MCF 10A (cell line): Measurements from ENCODE around the gene PRSS33. TPM values are rescaled to one million over a fixed set of nuclear protein-coding genes. Genes with fewer than 3 reads are reported as not detected.

Experiments used
- BruUV-seq: library from RNA; stranded (reverse); fragments of 400-500 nt; replicated peaks from 2 replicates; lab custom pipeline; 2021; lab: Mats Ljungman, UMichigan
- CTCF ChIA-PET: fragments of 300-600 bp; sonication (Branson Sonifier 250); formaldehyde crosslinking; extraction: SDS; loops from one replicate; lab custom pipeline; 2021; ENCODE audit warnings: antibody characterized with exemption, inconsistent platforms; lab: Yijun Ruan, JAX
- POLR2A ChIA-PET: fragments of 300-600, 350-650 bp; sonication (Branson Sonifier 250); formaldehyde crosslinking; extraction: SDS; loops from one replicate; lab custom pipeline; 2020; ENCODE audit warnings: antibody characterized with exemption, inconsistent platforms; lab: Yijun Ruan, JAX
- DNase-seq: peaks from one replicate; pipeline ENCODE4 v3.0.0-alpha.2; 2018; ENCODE audit not compliant: unreplicated experiment
- H3K27ac Mint-ChIP-seq: one replicate; pipeline ENCODE4 v1.8.0; 2022; ENCODE audit warnings: mild to moderate bottlenecking, low read depth, mixed read lengths; ENCODE audit not compliant: unreplicated experiment
- H3K27me3 Mint-ChIP-seq: one replicate; pipeline ENCODE4 v1.8.0; 2022; ENCODE audit warnings: mixed read lengths; ENCODE audit not compliant: insufficient read depth, unreplicated experiment
- H3K36me3 Mint-ChIP-seq: one replicate; pipeline ENCODE4 v1.8.0; 2022; ENCODE audit warnings: mild to moderate bottlenecking, moderate library complexity, mixed read lengths; ENCODE audit not compliant: insufficient read depth, unreplicated experiment
- H3K4me1 Mint-ChIP-seq: one replicate; pipeline ENCODE4 v1.8.0; 2022; ENCODE audit warnings: mixed read lengths; ENCODE audit not compliant: insufficient read depth, unreplicated experiment
- H3K4me3 Mint-ChIP-seq: one replicate; pipeline ENCODE4 v1.8.0; 2022; ENCODE audit warnings: mild to moderate bottlenecking, moderate library complexity, mixed read lengths; ENCODE audit not compliant: unreplicated experiment
- H3K9me3 Mint-ChIP-seq: one replicate; pipeline ENCODE4 v1.8.0; 2022; ENCODE audit warnings: mixed read lengths; ENCODE audit not compliant: unreplicated experiment
- intact Hi-C: fragments of 100-400 bp; cut with micrococcal nuclease; formaldehyde crosslinking; loops from 2 replicates; pipeline ENCODE4 v1.14.1; 2022
- total RNA-seq: library from RNA; stranded (reverse); gene quantifications from 2 replicates; pipeline ENCODE4 v1.2.3, GENCODE V29; 2022
- TF ChIP-seq, protein P1 (sequence below): fragments of 200-600 bp; IDR thresholded peaks from one replicate; pipeline ENCODE4 v1.8.0; 2022; ENCODE audit warnings: antibody characterized with exemption, mild to moderate bottlenecking; ENCODE audit not compliant: unreplicated experiment

Gene PRSS33
- total RNA-seq, 1 experiment from 2014 or later, result not detected

DNA sequence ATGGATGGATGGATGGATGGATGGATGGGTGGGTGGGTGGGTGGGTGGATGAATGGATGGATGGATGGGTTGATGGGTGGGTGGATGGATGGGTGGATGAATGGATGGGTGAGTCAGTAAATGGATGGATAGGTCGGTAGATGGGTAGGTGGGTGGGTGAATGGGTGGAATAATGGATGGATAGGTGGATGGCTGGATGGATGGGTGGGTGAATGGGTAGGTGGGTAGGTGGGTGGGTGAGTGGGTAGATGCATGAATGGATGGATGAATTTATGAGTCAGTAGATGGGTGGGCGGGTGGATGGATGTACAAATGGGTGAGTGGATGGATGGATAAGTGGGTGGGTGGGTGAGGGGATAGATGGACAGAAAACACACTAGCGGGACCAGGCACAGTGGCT is 47.6 kb upstream of the PRSS33 start:
- Mint-ChIP-seq H3K27ac (peak overlapping the region; percentile 82), H3K36me3 (no peaks in the 10 kb centered on the region), H3K4me1 (peaks cover 31% of the 10 kb centered on the region), H3K4me3 (no peak overlapping the region), H3K9me3 (no peaks in the 10 kb centered on the region), H3K27me3 (no peaks in the 10 kb centered on the region)
- ChIA-PET CTCF (no interaction called here), POLR2A (no interaction called here)
- TF ChIP-seq, protein P1, sequence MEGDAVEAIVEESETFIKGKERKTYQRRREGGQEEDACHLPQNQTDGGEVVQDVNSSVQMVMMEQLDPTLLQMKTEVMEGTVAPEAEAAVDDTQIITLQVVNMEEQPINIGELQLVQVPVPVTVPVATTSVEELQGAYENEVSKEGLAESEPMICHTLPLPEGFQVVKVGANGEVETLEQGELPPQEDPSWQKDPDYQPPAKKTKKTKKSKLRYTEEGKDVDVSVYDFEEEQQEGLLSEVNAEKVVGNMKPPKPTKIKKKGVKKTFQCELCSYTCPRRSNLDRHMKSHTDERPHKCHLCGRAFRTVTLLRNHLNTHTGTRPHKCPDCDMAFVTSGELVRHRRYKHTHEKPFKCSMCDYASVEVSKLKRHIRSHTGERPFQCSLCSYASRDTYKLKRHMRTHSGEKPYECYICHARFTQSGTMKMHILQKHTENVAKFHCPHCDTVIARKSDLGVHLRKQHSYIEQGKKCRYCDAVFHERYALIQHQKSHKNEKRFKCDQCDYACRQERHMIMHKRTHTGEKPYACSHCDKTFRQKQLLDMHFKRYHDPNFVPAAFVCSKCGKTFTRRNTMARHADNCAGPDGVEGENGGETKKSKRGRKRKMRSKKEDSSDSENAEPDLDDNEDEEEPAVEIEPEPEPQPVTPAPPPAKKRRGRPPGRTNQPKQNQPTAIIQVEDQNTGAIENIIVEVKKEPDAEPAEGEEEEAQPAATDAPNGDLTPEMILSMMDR, result no peak
- BruUV-seq, result no TSS peak
- DNase-seq, result no peak
- intact Hi-C loops, result loop anchor here (5.0 kb wide), 1 partner anchor 72 kb away; no protein-coding TSS in a partner anchor

DNA sequence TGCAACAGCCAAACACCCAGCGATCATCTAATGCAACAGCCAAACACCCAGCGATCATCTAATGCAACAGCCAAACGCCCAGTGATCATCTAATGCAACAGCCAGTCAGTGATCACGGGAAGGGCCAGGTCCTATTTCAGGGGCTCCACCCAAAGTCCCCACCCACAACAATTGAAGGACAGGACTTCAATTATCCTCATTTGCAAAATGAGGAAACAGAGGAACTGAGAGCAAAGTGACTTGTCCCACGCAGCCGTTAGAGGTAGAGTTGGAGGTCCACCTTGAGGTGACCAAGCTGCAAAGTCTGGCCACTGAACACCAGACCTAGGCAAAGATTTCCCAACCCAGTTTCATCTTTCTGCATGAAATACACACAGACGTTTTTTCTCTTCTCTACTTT is 46.4 kb upstream of the PRSS33 start:
- DNase-seq, result no peak
- intact Hi-C loops, result no loop called here
- H3K4me1 Mint-ChIP-seq, result peaks cover 31% of the 10 kb centered on the region
- no peak overlapping the region for H3K4me3 Mint-ChIP-seq
- H3K9me3 Mint-ChIP-seq, result no peaks in the 10 kb centered on the region
- CTCF ChIA-PET, result no interaction called here
- no peaks in the 10 kb centered on the region for H3K36me3 Mint-ChIP-seq
- TF ChIP-seq, protein P1, result no peak
- no peak overlapping the region for H3K27ac Mint-ChIP-seq
- POLR2A ChIA-PET, result no interaction called here
- BruUV-seq, result no TSS peak
- H3K27me3 Mint-ChIP-seq, result no peaks in the 10 kb centered on the region

DNA sequence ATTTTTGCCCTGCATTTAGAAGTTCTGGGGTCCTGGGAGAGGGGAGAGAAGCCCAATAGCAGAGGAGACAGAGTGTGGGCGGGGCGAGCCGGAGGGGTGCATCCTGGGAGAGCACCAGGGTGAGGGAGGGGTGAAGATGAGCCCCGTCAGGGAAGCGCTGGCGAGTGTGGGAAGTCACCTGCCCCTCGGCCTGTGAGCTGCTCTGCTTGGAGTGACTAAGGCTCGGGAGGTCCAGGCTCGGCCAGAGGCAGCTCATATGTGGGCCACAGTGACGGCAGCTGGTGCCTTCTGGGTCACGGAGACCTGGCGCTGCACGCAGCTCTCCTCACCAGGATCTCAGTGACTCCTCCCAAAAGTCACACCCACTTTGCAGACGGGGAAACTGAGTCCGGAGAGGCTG is 43.8 kb upstream of the PRSS33 start:
- TF ChIP-seq, protein P1, result no peak
- Mint-ChIP-seq H3K27me3 (no peaks in the 10 kb centered on the region), H3K4me3 (no peak overlapping the region), H3K36me3 (no peaks in the 10 kb centered on the region), H3K4me1 (peaks cover 16% of the 10 kb centered on the region), H3K27ac (no peak overlapping the region), H3K9me3 (no peaks in the 10 kb centered on the region)
- BruUV-seq, result no TSS peak
- ChIA-PET CTCF (interaction anchor here (0.7 kb wide), 1 partner anchor 51 kb away, joined by 3 read pairs; no protein-coding TSS in a partner anchor), POLR2A (interaction anchor here (0.9 kb wide), 1 partner anchor 20 kb away, joined by 3 read pairs; no protein-coding TSS in a partner anchor)
- no peak for DNase-seq
- intact Hi-C loops, result no loop called here

DNA sequence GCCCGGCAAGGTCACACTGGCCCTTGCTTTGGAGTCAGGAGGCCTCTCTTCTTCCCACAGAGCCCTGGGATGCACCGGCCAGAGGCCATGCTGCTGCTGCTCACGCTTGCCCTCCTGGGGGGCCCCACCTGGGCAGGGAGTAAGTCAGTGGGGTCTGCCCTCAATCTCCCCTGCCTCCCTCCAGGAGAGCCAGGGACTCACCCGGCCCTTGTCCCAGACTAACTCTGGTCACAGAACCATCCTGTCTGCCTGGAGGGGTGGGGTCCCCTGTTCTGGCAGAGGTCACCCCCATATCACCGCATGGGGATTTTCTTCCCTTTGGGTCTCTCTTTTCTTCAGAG is 43.0 kb upstream of the PRSS33 start:
- H3K9me3 Mint-ChIP-seq, result no peaks in the 10 kb centered on the region
- CTCF ChIA-PET, result no interaction called here
- TF ChIP-seq, protein P1, result no peak

More for the DNA sequence above, 43.0 kb upstream of the PRSS33 start:
- intact Hi-C loops, result no loop called here
- H3K27ac Mint-ChIP-seq, result no peak overlapping the region
- peaks cover 8% of the 10 kb centered on the region for H3K4me1 Mint-ChIP-seq
- DNase-seq, result no peak
- no TSS peak for BruUV-seq
- H3K27me3 Mint-ChIP-seq, result no peaks in the 10 kb centered on the region
- no peak overlapping the region for H3K4me3 Mint-ChIP-seq
- POLR2A ChIA-PET, result no interaction called here
- H3K36me3 Mint-ChIP-seq, result no peaks in the 10 kb centered on the region
